Heart right ventricle (tissue), 16 donors: ENCODE data around the gene TRPM3. TPM values are rescaled to one million over a fixed set of nuclear protein-coding genes. Genes with fewer than 3 reads are reported as not detected.

Experiments
- ATAC-seq, 8 donors: fragments of 200-7000 bp; cut with Tn5 transposase; one replicate each; pipeline ENCODE4 v1.9.1; 2020; ENCODE audit warnings: mild to moderate bottlenecking in 8 of 8, moderate library complexity in 8 of 8, moderate number of reproducible peaks in 1 of 8
- DNase-seq, 2 donors: peaks; one replicate each; pipeline ENCODE4 v3.0.0-alpha.2; 2020
- H3K27ac ChIP-seq, 10 donors: fragments of 200-600 bp; sonication (generic) in 2 of 10; one replicate each; pipeline versions ENCODE4 v1.5.0 to v1.8.0; 2020 to 2022; ENCODE audit warnings: mild to moderate bottlenecking in 3 of 10
- H3K27me3 ChIP-seq, 7 donors: fragments of 200-600 bp; one replicate each; pipeline ENCODE4 v1.8.0; 2021 to 2022; ENCODE audit warnings: mild to moderate bottlenecking in 2 of 7
- H3K36me3 ChIP-seq, 9 donors: fragments of 200-600 bp; sonication (generic) in 1 of 9; one replicate each; pipeline versions ENCODE4 v1.5.0 to v1.8.0; 2020 to 2022; ENCODE audit warnings: mild to moderate bottlenecking in 2 of 9
- H3K4me1 ChIP-seq, 9 donors: fragments of 200-600 bp; sonication (generic) in 1 of 9; one replicate each; pipeline versions ENCODE4 v1.5.0 to v1.8.0; 2020 to 2022; ENCODE audit warnings: mild to moderate bottlenecking in 4 of 9
- H3K4me3 ChIP-seq, 10 donors: fragments of 200-600 bp; sonication (generic) in 2 of 10; one replicate each; pipeline versions ENCODE4 v1.5.0 to v1.8.0; 2020 to 2022; ENCODE audit warnings: mild to moderate bottlenecking in 7 of 10, moderate library complexity in 2 of 10
- H3K9me3 ChIP-seq, 11 donors: fragments of 200-600 bp in 10 of 11; sonication (generic) in 2 of 11; one replicate each; pipeline versions ENCODE4 v1.5.0 to v1.8.0; 2013 to 2022; ENCODE audit warnings: mild to moderate bottlenecking in 2 of 11, control low read depth in 1 of 11, moderate library complexity in 1 of 11
- WGBS, 2 donors: extraction: QIAGEN DNeasy Blood & Tissue Kit; methylation state at CpG; one replicate each; pipeline ENCODE4 v1.1.7; 2013; ENCODE audit warnings: inconsistent platforms in 1 of 2; 5-methylcytosine and 5-hydroxymethylcytosine counted together
- intact Hi-C, 10 donors: fragments of 100-400 bp; cut with DNase I; formaldehyde crosslinking; loops; one replicate each; pipeline versions ENCODE4 v1.11.1 to v1.14.2; 2022
- polyA plus RNA-seq, 2 donors: library from polyadenylated mRNA; stranded (reverse); fragments of 200-250 nt; gene quantifications; one replicate each; pipeline ENCODE4 v1.2.3, GENCODE V29; 2013
- total RNA-seq, 10 donors: library from RNA; stranded (reverse); fragmentation: NEBNext Ultra II Directional in 3 of 10; extraction: Animal tissue kit (Norgen Biotek cat#: 25700) in 3 of 10; gene quantifications; one replicate each; pipeline versions ENCODE4 v1.2.1 to v1.2.4, GENCODE V29; 2021 to 2023
- TF ChIP-seq, protein P1 (sequence below), 9 donors: fragments of 200-600 bp; sonication (generic) in 2 of 9; IDR thresholded peaks; one replicate each; pipeline versions ENCODE4 v1.5.0 to v1.8.0; 2021 to 2022; ENCODE audit warnings: antibody characterized with exemption in 9 of 9, mild to moderate bottlenecking in 5 of 9, moderate library complexity in 1 of 9
- donor health status: Arrhythmogenic right ventricular cardiomyopathy.
- donor health status: ischemic (EF 13 %, LVEDD 7.1; RV severe dilation, severe dysfunction).
- donor health status: healthy with polysubstance abuse.
- donor health status: DM: no; HTN: yes; CAD: no.
- donor health status: DM: no; HTN: no; CAD: no.
- donor health status: ischemic (EF 25% LVEDD 6.9; RV normal size, moderate dysfunction).
- donor health status: ischemic (EF 25% LVEDD 5.7; RV mildly dilated, moderate dysfunction).
- donor health status: healthy.
- donor health status: DM: yes; HTN: yes; CAD: no.
- donor health status: Ischemic cardiomyopathy.
- donor health status: ischemic (EF 35%, LVEDD 5.7; RV mildly dilated, moderate dysfunction).
- donor health status: nonischemic (EF 11% LVEDD 7.7; RV severe dilation, severe dysfunction).
- donor health status: DM: yes; HTN: yes; CAD: no.
- donor health status: PGD.
- donor health status: ischemic (EF 29% LVEDD 5.4; RV normal size, mild dysfunction).
- donor health status: nonischemic (EF 23%, LVEDD 6.1; RV moderate dilation, normal function).

TRPM3 gene
- total and polyA plus RNA-seq, 12 donors, result 0.05 to 1.3 (median 0.16) TPM; not detected in 1

DNA sequence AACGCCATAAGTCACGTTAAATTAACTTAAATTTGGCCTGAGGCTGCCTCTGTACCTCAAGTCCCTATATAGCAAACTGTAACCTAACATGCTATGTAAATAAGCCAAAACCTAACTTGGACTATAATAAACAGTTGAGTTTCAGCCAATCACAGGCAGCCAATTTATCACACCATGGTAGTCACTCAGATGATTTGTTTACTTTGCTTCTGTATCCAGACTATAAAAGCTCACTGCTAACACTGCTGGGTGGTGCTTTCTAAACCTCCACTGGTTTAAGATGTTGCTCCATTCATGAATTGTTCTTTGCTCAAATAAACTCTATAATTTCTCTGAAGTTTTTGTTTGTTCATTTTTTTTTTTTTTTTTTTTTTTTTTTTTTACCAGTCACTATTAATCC lies 62.8 kb downstream of the TRPM3 start:
- DNase-seq (no peak), ATAC-seq (no peak)
- TF ChIP-seq, protein P1, sequence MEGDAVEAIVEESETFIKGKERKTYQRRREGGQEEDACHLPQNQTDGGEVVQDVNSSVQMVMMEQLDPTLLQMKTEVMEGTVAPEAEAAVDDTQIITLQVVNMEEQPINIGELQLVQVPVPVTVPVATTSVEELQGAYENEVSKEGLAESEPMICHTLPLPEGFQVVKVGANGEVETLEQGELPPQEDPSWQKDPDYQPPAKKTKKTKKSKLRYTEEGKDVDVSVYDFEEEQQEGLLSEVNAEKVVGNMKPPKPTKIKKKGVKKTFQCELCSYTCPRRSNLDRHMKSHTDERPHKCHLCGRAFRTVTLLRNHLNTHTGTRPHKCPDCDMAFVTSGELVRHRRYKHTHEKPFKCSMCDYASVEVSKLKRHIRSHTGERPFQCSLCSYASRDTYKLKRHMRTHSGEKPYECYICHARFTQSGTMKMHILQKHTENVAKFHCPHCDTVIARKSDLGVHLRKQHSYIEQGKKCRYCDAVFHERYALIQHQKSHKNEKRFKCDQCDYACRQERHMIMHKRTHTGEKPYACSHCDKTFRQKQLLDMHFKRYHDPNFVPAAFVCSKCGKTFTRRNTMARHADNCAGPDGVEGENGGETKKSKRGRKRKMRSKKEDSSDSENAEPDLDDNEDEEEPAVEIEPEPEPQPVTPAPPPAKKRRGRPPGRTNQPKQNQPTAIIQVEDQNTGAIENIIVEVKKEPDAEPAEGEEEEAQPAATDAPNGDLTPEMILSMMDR (IDR thresholded peaks at IDR 0.05), result no peak
- H3K4me3 ChIP-seq, result no peak overlapping the region
- no peaks in the 10 kb centered on the region for H3K27me3 ChIP-seq
- no peak overlapping the region for H3K27ac ChIP-seq
- intact Hi-C loops, result loop anchor here in 1 of 10 donors (10.0 kb wide), 1 partner anchor 46 kb away; no protein-coding TSS in a partner anchor
- peaks cover 0 to 5% (median 0%) of the 10 kb centered on the region in 11 donors for H3K9me3 ChIP-seq
- no peaks in the 10 kb centered on the region for H3K36me3 ChIP-seq
- WGBS, 2 donors, result 94 to 97% methylated on average over 2 of the region's 2 CpGs
- no peaks in the 10 kb centered on the region for H3K4me1 ChIP-seq

DNA sequence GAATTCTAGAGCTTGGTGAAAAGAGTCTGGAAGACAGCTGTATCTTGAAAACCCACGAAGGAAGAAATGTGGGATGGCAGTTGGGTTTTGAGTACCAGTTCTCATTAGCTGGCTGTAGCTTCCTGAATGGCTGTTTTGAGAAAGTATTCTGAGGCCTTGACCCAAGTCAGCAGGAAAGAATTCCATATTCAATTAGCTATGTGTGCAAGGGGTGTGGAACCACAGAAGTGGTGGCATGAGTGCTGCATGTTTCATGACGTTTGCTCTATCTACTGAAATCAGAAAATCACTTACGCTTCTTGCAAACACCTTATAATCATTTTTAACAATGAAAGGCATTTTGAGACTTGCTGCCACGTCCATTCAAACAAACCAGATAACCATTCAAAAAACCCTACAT lies 69.1 kb downstream of the TRPM3 start:
- intact Hi-C loops, result loop anchor here in 1 of 10 donors (10.0 kb wide), 1 partner anchor 53 kb away; no protein-coding TSS in a partner anchor
- ATAC-seq, result no peak
- H3K27ac ChIP-seq, result no peak overlapping the region
- TF ChIP-seq, protein P1 (IDR thresholded peaks at IDR 0.05), result no peak
- peaks cover 0 to 3% (median 0%) of the 10 kb centered on the region in 7 donors for H3K27me3 ChIP-seq
- H3K4me3 ChIP-seq, result no peak overlapping the region
- no peak for DNase-seq
- 57 to 69% methylated on average over 4 of the region's 4 CpGs for WGBS, 2 donors
- H3K4me1 ChIP-seq, result no peaks in the 10 kb centered on the region
- H3K36me3 ChIP-seq, result no peaks in the 10 kb centered on the region
- H3K9me3 ChIP-seq, result no peaks in the 10 kb centered on the region

DNA sequence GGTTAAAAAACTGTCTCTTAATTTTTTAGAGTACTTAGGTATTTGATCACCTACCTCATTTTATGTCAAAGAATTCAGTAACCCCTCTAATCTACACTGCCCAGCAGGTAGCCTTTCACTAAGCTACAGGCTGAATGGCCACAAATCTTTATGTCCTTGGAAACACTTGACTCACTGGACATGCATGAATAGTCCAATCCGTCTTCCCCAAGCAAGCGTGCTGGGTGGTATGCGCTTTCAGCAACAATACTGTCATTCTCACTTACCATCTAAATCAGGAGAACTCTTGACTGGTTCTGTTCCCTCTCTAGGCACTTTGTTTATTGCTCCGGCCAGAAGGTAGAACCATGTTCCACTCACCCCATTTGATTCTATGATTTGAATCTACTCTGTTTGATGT lies 73.1 kb downstream of the TRPM3 start:
- Histone ChIP-seq H3K27me3 (peaks cover 0 to 3% (median 0%) of the 10 kb centered on the region in 7 donors), H3K4me3 (no peak overlapping the region), H3K4me1 (no peaks in the 10 kb centered on the region), H3K36me3 (no peaks in the 10 kb centered on the region), H3K27ac (no peak overlapping the region), H3K9me3 (no peaks in the 10 kb centered on the region)
- intact Hi-C loops, result no loop called here
- ATAC-seq (no peak), DNase-seq (no peak)
- 60 to 65% methylated on average over 4 of the region's 4 CpGs for WGBS, 2 donors
- TF ChIP-seq, protein P1 (IDR thresholded peaks at IDR 0.05), result no peak

DNA sequence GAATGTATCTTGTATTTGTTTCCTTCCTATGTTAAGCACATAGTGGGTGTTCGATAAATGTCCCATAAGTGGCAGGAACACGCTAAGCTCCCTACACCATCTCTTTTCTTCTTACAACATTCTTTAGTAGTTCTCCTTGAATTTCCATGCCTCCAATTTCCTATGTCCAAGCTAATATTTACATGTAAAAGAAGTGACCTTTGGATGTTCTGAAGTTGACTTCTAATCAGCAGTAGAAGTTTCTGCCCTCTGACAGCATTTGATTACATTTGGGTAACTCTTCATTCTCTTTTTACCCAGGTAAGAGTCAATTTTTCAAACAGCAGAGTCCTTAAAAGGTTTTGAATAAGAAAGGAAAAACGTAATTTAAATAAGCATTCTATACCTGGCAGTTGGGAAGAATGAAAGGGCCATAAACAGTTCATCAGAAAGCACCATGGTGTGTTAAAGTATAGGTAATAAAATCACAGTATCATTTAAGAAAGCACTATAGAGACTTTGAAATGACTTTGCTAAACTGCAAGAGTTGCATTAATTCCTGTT lies 78.9 kb downstream of the TRPM3 start:
- intact Hi-C loops, result no loop called here
- H3K9me3 ChIP-seq, result no peaks in the 10 kb centered on the region
- ATAC-seq (no peak), DNase-seq (no peak)
- no peaks in the 10 kb centered on the region for H3K36me3 ChIP-seq
- no peak overlapping the region for H3K4me3 ChIP-seq
- 73 to 76% methylated on average over 3 of the region's 3 CpGs for WGBS, 2 donors
- TF ChIP-seq, protein P1 (IDR thresholded peaks at IDR 0.05), result no peak
- H3K4me1 ChIP-seq, result no peaks in the 10 kb centered on the region
- H3K27ac ChIP-seq, result no peak overlapping the region
- H3K27me3 ChIP-seq, result no peaks in the 10 kb centered on the region
